Measurements from ENCODE around the gene MAP4K1.
"Not testable (repeated sequence)": the region's sequence is repeated elsewhere in the genome, so short reads cannot be mapped to it uniquely, and the experiment has no call there.

The MAP4K1 gene

GRCh38 chr19:38564981-38565690 is 52.6 kb downstream of the MAP4K1 start:
- DNase-seq = peak; percentile 16

- no peak for DNase-seq
Observed at GRCh38 chr19:38563475-38563874, 54.3 kb downstream of the MAP4K1 start.

DNA sequence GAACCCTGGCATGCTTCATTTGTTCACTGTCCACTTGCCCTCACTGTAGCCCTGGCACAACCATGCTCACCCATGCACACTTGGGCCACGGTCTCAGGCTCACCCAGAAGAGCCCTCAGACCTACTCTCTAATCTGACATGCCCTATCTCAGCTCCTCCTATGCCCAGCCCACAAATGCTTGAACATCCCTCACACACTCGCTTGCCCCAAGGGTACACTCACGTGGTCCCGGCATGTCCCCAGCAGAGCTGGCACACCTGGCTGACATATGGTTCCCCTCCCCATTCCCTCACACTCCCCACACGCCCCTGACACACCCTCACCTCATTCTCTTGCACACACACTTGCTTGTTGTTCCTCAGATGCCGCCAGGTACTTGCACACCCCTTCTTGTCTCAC is 55.7 kb downstream of the MAP4K1 start:
- DNase-seq = no peak

GRCh38 chr19:38561658-38562057 is 56.1 kb downstream of the MAP4K1 start:
- no peak for DNase-seq

DNA sequence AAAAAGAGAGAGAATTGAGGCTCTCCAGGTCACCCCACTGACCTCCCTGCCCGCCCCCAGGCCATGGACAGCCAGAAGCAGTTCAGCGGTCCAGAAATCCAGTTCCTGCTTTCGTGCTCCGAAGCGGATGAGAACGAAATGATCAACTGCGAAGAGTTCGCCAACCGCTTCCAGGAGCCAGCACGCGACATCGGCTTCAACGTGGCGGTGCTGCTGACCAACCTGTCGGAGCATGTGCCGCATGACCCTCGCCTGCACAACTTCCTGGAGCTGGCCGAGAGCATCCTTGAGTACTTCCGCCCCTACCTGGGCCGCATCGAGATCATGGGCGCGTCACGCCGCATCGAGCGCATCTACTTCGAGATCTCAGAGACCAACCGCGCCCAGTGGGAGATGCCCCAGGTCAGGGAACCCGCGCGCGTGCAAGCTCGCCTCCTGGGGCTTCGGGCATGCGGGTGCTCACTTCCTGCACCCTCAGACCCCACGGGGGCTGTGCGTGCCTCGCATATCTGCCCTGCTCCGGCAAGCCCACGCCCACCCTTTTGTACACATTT is 56.6 kb downstream of the MAP4K1 start:
- DNase-seq = no peak

- DNase-seq = no peak
Observed at GRCh38 chr19:38559428-38560401, 58.0 kb downstream of the MAP4K1 start.

GRCh38 chr19:38558933-38559332 is 58.8 kb downstream of the MAP4K1 start:
- not testable (repeated sequence) for DNase-seq

- no peak for DNase-seq
Observed at GRCh38 chr19:38557205-38557799, 60.5 kb downstream of the MAP4K1 start.

DNA sequence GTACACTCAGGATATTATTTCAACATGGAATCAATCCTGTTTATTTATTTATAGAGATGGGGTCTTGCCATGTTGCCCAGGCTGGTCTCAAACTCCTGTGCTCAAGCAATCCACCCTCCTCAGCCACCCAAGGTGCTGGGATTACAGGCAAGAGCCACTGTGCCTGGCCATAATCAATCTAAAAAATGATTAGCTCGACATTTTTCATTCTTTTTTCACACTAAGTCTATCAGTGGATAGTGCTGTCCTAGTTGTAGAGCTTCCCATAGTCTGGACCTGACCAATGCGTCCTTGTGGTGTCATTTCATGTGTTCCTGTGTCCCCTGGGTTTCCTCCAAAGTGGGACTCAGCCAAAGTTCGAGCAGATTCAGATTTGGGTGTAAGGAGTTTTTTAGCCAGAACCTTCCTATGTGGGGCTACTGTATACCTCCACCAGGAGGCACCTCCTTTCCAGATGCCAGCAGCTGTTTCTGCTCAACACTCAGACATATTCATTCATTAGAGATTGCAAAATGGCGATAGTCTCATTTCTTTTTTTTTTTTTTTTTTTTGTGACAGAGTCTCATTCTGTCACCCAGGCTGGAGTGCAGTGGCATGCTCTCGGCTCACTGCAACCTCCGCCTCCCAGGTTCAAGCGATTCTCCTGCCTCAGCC is 61.1 kb downstream of the MAP4K1 start:
- no peak for DNase-seq

DNA sequence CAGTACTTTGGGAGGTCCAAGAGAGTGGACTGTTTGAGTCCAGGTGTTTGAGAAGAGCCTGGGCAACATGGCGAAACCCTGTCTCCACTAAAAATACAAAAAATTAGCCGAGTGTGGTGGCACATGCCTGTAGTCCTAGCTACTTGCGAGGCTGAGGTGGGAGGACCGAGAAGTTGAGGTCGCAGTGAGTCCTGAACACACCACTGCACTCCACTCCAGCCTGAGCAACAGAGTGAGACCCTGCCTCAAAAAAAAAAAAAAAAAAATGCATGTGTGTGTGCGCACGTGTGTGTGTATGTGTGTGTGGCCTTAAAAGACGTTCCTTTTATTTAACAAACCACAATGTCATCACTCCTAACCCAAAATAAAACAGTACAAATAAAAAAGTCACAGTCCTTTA is 62.6 kb downstream of the MAP4K1 start:
- DNase-seq = no peak

DNA sequence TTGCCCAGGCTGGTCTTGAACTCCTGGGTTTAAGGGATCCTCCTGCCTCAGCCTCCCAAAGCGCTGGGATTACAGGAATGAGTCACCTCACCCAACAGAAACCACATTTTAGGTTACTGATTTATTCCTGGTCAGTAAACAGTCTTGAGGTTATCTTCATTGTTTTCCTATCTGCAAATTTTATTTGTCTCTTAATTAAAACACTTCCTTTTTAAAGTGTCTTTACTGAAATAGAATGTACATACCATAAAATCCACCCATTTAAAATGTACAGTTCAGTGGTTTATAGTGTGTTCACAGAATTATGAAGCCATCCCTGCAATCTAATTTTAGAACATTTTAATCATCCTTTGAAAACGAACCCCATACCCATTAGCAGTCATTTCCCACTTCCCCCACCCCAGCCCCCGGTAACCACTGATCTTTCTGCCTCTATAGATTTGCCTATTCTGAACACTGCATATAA is 63.0 kb downstream of the MAP4K1 start:
- no peak for DNase-seq

DNA sequence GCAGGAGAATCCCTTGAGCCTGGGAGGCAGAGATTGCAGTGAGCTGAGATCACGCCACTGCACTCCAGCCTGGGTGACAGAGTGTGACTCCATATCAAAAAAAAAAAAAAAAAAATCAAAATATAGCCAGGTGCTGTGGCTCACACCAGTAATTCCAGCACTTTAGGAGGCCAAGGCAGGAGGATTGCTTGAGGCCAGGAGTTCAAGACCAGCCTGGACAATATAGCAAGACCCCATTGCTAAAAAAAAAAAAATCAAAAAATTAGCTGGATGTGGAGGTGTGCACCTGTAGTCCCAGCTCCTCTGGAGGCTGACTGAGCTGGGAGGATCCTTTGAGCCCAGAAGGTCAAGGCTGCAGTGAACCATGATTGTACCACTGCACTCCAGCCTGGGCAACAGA is 64.5 kb downstream of the MAP4K1 start:
- not testable (repeated sequence) for DNase-seq

GRCh38 chr19:38551450-38551813 is 66.3 kb downstream of the MAP4K1 start:
- DNase-seq = no peak

GRCh38 chr19:38550376-38550775 is 67.4 kb downstream of the MAP4K1 start:
- DNase-seq = no peak

- no peak for DNase-seq
Observed at GRCh38 chr19:38549942-38550341, 67.8 kb downstream of the MAP4K1 start.

DNA sequence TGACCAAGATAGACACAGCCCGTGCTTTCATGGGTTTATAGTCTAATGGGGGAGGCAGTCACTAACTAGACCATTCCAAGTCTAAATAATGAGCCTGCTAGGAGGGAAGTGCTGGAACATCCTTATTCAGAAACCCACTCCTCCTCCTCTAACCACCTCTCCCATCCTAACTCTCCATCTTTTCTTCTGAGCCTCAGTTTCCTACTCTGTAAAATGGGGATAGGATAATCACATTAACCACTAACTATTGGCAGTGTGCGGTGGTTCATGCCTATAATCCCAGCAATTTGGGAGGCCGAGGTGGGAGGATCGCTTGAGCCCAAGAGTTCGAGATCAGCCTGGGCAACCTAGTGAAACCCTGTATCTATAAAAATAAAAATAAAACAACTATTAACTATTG is 68.7 kb downstream of the MAP4K1 start:
- no peak for DNase-seq

DNA sequence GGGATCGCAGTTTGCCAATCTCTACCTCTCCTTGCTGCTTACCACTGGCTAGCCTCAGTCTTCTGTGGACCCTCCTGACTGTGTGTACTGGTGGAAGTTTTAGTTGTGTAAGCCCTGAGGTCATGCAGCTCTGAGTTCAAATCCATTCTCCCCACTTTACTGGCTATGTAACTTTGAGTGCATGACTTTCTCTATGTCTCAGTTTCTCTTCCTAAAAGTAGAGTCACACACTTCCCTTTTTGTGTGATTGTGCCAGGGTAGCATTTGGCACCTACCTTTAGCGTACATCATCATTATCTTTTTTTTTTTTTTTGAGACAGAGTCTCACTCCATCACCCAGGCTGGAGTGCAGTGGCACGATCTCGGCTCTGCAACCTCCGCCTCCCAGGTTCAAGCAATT is 70.3 kb downstream of the MAP4K1 start:
- DNase-seq = no peak

DNA sequence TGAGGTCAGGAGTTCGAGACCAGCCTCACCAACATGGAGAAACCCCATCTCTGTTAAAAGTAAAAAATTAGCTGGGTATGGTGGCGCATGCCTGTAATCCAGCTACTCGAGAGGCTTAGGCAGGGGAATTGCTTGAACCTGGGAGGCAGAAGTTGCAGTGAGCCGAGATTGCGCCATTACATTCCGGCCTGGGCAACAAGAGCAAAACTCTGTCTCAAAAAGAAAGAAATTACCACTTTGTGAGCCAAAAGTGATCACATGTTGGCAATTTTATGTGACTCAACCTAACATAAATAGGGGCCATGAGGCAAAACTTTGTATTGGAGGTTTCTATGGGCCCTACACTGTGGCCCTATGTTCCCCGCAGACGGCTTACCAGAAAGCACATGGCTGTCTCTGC is 72.2 kb downstream of the MAP4K1 start:
- no peak for DNase-seq

DNA sequence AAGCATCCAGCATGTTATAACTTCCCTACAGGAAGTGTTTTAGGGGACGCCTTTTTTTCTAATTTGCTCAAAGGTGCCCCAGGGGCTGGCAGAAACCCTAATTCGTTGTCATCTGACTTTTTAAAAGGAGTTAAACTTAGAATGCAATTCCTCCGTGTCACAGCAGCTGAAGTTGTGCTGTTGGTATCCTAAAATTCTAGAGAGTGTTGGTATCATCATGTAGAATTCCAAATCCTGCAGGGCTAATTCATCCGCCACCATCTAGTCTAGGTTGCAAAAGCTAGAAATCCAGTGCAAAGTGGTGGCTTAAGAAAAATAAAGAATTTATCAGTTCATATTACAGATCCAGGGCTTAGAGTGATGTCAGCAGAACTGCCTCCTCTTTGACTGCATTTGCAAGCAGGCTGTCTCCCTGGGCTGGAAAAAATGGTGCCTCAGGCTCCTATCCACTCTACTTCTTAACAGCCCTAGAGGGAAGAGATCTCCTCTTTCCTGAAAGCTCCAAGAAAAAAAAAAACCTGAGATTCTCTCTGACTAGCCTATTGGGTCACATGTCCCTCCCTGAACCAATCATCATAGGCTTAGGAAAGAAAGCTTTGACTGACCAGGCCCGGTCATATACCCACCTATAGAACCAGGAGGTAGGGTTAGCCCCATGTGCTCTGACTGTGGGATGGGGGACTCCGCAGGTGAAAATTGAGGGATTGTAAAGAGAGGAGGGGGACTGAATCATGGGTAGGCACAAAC is 73.0 kb downstream of the MAP4K1 start:
- no peak for DNase-seq

- DNase-seq = no peak
Observed at GRCh38 chr19:38543807-38544568, 73.8 kb downstream of the MAP4K1 start.

DNA sequence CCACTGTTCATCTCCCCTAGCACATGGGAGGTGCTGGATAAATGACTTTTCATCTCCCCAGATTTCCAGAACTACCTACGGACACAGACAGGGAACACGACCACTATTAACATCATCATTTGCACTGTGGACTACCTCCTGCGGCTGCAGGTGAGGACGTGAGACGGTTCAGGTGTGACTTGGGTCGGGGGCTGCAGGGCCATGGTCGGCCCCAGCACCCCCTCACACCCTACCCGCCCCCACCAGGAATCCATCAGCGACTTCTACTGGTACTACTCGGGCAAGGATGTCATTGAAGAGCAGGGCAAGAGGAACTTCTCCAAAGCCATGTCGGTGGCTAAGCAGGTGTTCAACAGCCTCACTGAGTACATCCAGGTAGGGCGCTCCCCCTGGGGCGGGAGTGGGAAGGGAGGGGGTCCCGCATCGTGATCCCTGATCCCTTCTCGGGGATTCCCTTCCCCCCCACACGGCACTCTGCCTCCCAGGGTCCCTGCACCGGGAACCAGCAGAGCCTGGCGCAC is 74.4 kb downstream of the MAP4K1 start:
- no peak for DNase-seq

Measured in stimulated activated CD4-positive, alpha-beta T cell treated with anti-CD3 and anti-CD28 coated beads, Interleukin-12 subunit alpha, Interleukin-12 subunit beta, amount 100 ng/mL, for 4 hours (primary cell).